ENCODE measurements around the gene SEC14L2.

- TF ChIP-seq, protein P1, sequence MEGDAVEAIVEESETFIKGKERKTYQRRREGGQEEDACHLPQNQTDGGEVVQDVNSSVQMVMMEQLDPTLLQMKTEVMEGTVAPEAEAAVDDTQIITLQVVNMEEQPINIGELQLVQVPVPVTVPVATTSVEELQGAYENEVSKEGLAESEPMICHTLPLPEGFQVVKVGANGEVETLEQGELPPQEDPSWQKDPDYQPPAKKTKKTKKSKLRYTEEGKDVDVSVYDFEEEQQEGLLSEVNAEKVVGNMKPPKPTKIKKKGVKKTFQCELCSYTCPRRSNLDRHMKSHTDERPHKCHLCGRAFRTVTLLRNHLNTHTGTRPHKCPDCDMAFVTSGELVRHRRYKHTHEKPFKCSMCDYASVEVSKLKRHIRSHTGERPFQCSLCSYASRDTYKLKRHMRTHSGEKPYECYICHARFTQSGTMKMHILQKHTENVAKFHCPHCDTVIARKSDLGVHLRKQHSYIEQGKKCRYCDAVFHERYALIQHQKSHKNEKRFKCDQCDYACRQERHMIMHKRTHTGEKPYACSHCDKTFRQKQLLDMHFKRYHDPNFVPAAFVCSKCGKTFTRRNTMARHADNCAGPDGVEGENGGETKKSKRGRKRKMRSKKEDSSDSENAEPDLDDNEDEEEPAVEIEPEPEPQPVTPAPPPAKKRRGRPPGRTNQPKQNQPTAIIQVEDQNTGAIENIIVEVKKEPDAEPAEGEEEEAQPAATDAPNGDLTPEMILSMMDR (IDR thresholded peaks at IDR 0.05; ENCODE audit: control extremely low read depth in 1 of 3, insufficient read depth in 1 of 3, low read depth in 1 of 3, low read length in 3 of 3) = no peak
- TF ChIP-seq POLR2AphosphoS5 (IDR thresholded peaks at IDR 0.05; ENCODE audit: low read depth, low read length) = no peak
Measured at GRCh38 chr22:30405731-30406130, 8.9 kb downstream of the SEC14L2 start.
